DMS53 treated with DMSO at 0.1 percent for 48 hours (cell line): Measurements from ENCODE around the gene FDXACB1.

Experiments
- DNase-seq: peaks from one replicate; lab custom pipeline; 2025; ENCODE audit not compliant: unreplicated experiment; lab: John Stamatoyannopoulos, UW

FDXACB1 gene

GRCh38 chr11:111846636-111847035, 32.3 kb downstream of the FDXACB1 start:
- DNase-seq = no peak

GRCh38 chr11:111846063-111846462, 32.9 kb downstream of the FDXACB1 start:
- no peak for DNase-seq

GRCh38 chr11:111845276-111846028, 33.5 kb downstream of the FDXACB1 start:
- DNase-seq = no peak

- no peak for DNase-seq
Observed at GRCh38 chr11:111843661-111844060, 35.3 kb downstream of the FDXACB1 start.

GRCh38 chr11:111841370-111842053, 37.5 kb downstream of the FDXACB1 start:
- peak; percentile 59 for DNase-seq

GRCh38 chr11:111840143-111840542, 38.8 kb downstream of the FDXACB1 start:
- DNase-seq = no peak

- DNase-seq = no peak
Observed at GRCh38 chr11:111838054-111838453, 40.9 kb downstream of the FDXACB1 start.

GRCh38 chr11:111837366-111837891, 41.5 kb downstream of the FDXACB1 start:
- no peak for DNase-seq

- no peak for DNase-seq
Observed at GRCh38 chr11:111836721-111837120, 42.2 kb downstream of the FDXACB1 start.

GRCh38 chr11:111836162-111836561, 42.8 kb downstream of the FDXACB1 start:
- no peak for DNase-seq

- no peak for DNase-seq
Observed at GRCh38 chr11:111835665-111836064, 43.3 kb downstream of the FDXACB1 start.

GRCh38 chr11:111834432-111835163, 44.4 kb downstream of the FDXACB1 start:
- no peak for DNase-seq

GRCh38 chr11:111833524-111833923, 45.4 kb downstream of the FDXACB1 start:
- DNase-seq = no peak

GRCh38 chr11:111829185-111829968, 49.6 kb downstream of the FDXACB1 start:
- no peak for DNase-seq

GRCh38 chr11:111826322-111826950, 52.5 kb downstream of the FDXACB1 start:
- no peak for DNase-seq
